Bronchial epithelial cell (primary cell): Measurements from ENCODE around the gene RAB5IF. TPM values are rescaled to one million over a fixed set of nuclear protein-coding genes. Genes with fewer than 3 reads are reported as not detected.

Experiments
- DNase-seq: peaks from one replicate; pipeline ENCODE4 v3.0.0-alpha.2; 2010; ENCODE audit warnings: low read depth
- FAIRE-seq: peaks from 2 replicates; lab custom pipeline; 2011; peaks lifted over from hg19 to GRCh38; lab: Jason Lieb, UNC
- H3K27me3 ChIP-seq: 2 replicates; pipeline ENCODE4 v1.5.1; 2011; ENCODE audit warnings: low read length; ENCODE audit not compliant: control insufficient read depth, insufficient read depth
- H3K36me3 ChIP-seq: 2 replicates; pipeline ENCODE4 v1.5.1; 2011; ENCODE audit warnings: low read length; ENCODE audit not compliant: control insufficient read depth, insufficient read depth
- H3K4me3 ChIP-seq: 2 replicates; pipeline ENCODE4 v1.5.1; 2011; ENCODE audit warnings: mild to moderate bottlenecking, low read depth, low read length, control low read depth
- CTCF ChIP-seq: IDR thresholded peaks from 2 replicates; pipeline ENCODE4 v1.5.1; 2011; ENCODE audit warnings: mild to moderate bottlenecking, moderate library complexity, low read length, control low read depth, inconsistent platforms; ENCODE audit not compliant: insufficient read depth, severe bottlenecking
- total RNA-seq: library from RNA; depleted of rRNA; stranded (reverse); fragments of >200 nt; gene quantifications from 2 replicates; pipeline ENCODE4 v1.2.1, GENCODE V29; 2014

Gene RAB5IF
- total RNA-seq, 1 donor from 2014 or later: 120 TPM

GRCh38 chr20:36591854-36592641 lies 13.5 kb upstream of the RAB5IF start:
- no peaks in the 10 kb centered on the region for H3K27me3 ChIP-seq
- peaks cover 2% of the 10 kb centered on the region for H3K36me3 ChIP-seq
- H3K4me3 ChIP-seq: no peak overlapping the region
- DNase-seq (peak; percentile 40), FAIRE-seq (no peak)
- TF ChIP-seq CTCF: peak; percentile 48

GRCh38 chr20:36593347-36593929 lies 12.1 kb upstream of the RAB5IF start:
- TF ChIP-seq CTCF: no peak

GRCh38 chr20:36599912-36600345 lies 5.7 kb upstream of the RAB5IF start:
- no peaks in the 10 kb centered on the region for H3K27me3 ChIP-seq
- H3K36me3 ChIP-seq: no peaks in the 10 kb centered on the region
- FAIRE-seq: no peak
- no peak for TF ChIP-seq CTCF
- no peak for DNase-seq
- no peak overlapping the region for H3K4me3 ChIP-seq

More at GRCh38 chr20:36593347-36593929, 12.1 kb upstream of the RAB5IF start:
- no peaks in the 10 kb centered on the region for H3K27me3 ChIP-seq
- H3K4me3 ChIP-seq: no peak overlapping the region
- DNase-seq (no peak), FAIRE-seq (no peak)
- peaks cover 2% of the 10 kb centered on the region for H3K36me3 ChIP-seq

GRCh38 chr20:36601540-36601939 lies 4.0 kb upstream of the RAB5IF start:
- FAIRE-seq: no peak
- DNase-seq: no peak
- H3K4me3 ChIP-seq: no peak overlapping the region
- no peaks in the 10 kb centered on the region for H3K27me3 ChIP-seq
- TF ChIP-seq CTCF: no peak
- no peaks in the 10 kb centered on the region for H3K36me3 ChIP-seq

GRCh38 chr20:36604952-36605398 lies 604 bp upstream of the RAB5IF start:
- Histone ChIP-seq H3K4me3 (peak overlapping the region; percentile 20), H3K27me3 (no peaks in the 10 kb centered on the region), H3K36me3 (peaks cover 11% of the 10 kb centered on the region)
- DNase-seq (no peak), FAIRE-seq (no peak)
- TF ChIP-seq CTCF: no peak
